HG02588 (cell line): Measurements from ENCODE around the gene ARHGAP26.
"Not testable (repeated sequence)": the region's sequence is repeated elsewhere in the genome, so short reads cannot be mapped to it uniquely, and the experiment has no call there.

Source experiments
- ATAC-seq: cut with Tn5 transposase; IDR thresholded peaks from one replicate; pipeline ENCODE4 v1.9.1; 2021; ENCODE audit warnings: mild to moderate bottlenecking, moderate library complexity; ENCODE audit not compliant: unreplicated experiment

Gene ARHGAP26

GRCh38 chr5:142924135-142924883 is 154.1 kb downstream of the ARHGAP26 start:
- ATAC-seq, result no peak

- no peak for ATAC-seq
Measured at GRCh38 chr5:142925795-142926194, 155.6 kb downstream of the ARHGAP26 start.

GRCh38 chr5:142926549-142926948 is 156.4 kb downstream of the ARHGAP26 start:
- no peak for ATAC-seq

GRCh38 chr5:142928999-142929398 is 158.8 kb downstream of the ARHGAP26 start:
- ATAC-seq, result not testable (repeated sequence)

- no peak for ATAC-seq
Measured at GRCh38 chr5:142929587-142929986, 159.4 kb downstream of the ARHGAP26 start.

GRCh38 chr5:142930395-142931110 is 160.4 kb downstream of the ARHGAP26 start:
- no peak for ATAC-seq

GRCh38 chr5:142931896-142932686 is 161.9 kb downstream of the ARHGAP26 start:
- ATAC-seq, result no peak

- ATAC-seq, result no peak
Measured at GRCh38 chr5:142934051-142934762, 164.0 kb downstream of the ARHGAP26 start.

GRCh38 chr5:142935014-142935413 is 164.8 kb downstream of the ARHGAP26 start:
- ATAC-seq, result no peak

- no peak for ATAC-seq
Measured at GRCh38 chr5:142937374-142937773, 167.2 kb downstream of the ARHGAP26 start.

GRCh38 chr5:142938266-142938880 is 168.2 kb downstream of the ARHGAP26 start:
- no peak for ATAC-seq

- no peak for ATAC-seq
Measured at GRCh38 chr5:142939006-142939405, 168.8 kb downstream of the ARHGAP26 start.

- ATAC-seq, result no peak
Measured at GRCh38 chr5:142939884-142940283, 169.7 kb downstream of the ARHGAP26 start.

- no peak for ATAC-seq
Measured at GRCh38 chr5:142941245-142941644, 171.1 kb downstream of the ARHGAP26 start.

- ATAC-seq, result no peak
Measured at GRCh38 chr5:142942901-142943300, 172.7 kb downstream of the ARHGAP26 start.

GRCh38 chr5:142944140-142944539 is 174.0 kb downstream of the ARHGAP26 start:
- ATAC-seq, result no peak

GRCh38 chr5:142945321-142945720 is 175.1 kb downstream of the ARHGAP26 start:
- no peak for ATAC-seq

- no peak for ATAC-seq
Measured at GRCh38 chr5:142945845-142946244, 175.7 kb downstream of the ARHGAP26 start.

GRCh38 chr5:142946547-142947426 is 176.6 kb downstream of the ARHGAP26 start:
- ATAC-seq, result no peak

- ATAC-seq, result no peak
Measured at GRCh38 chr5:142947427-142947709, 177.2 kb downstream of the ARHGAP26 start.
